ENCODE results near the gene LNP1.
A peak's percentile ranks its signal among the peaks of the same experiment; 100 is the strongest.

The LNP1 gene

DNA sequence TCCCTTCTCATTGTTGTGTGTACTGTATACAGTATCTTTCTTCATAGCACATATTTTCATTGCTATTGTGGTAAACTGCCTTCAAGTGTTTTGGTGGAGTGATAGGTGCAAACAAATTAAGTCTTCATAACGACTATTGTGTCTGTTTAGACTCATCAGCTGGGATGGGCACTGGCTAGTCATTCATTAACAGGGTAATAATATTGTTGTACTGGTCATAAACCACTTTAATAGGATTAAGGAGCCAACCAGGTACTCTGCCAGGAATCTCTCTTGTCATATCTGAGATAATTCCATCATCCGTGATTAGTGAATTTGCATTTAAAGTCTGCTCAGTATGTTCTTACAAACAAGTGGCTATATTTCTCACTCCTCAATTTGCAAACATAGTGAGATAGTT is 80.8 kb downstream of the LNP1 start:
- DNase-seq, result no peak

GRCh38 chr3:100483529-100483928 is 82.2 kb downstream of the LNP1 start:
- no peak for DNase-seq

DNA sequence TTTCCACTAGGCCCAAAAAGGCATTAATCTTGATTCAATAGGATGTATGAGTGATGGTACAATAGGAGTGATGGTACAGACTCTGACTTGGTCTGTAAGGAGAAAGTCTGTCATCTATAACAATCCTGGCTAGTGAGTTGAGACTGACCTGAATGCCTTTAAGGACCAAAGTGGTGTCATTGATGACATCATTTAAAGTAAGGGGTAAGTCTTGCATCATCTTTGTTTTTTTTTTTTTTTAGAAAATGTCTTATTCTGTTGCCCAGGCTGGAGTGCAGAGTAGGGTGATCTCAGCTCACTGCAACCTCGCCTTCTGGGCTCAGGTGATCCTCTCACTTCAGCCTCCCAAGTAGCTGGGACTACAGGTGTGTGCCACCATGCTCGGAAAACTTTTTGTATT is 85.5 kb downstream of the LNP1 start:
- no peak for DNase-seq

DNA sequence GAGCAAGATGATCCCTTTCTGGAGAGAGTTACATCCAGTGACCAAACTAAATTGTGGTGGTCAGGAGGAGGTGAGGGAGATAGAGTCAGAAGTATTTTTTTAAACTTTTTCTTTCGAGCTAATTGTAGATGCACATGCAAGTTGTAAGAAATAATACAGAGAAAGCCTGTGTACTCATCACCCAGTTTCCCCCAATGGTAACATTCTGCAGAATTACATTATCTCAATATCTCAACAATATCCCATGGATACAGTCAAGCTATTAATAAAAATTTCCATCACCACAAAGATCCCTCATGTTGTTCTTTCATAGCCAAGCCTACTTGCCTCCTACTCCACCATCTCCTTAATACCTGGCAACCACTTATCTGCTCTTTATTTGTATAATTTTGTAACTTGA is 87.8 kb downstream of the LNP1 start:
- no peak for DNase-seq

GRCh38 chr3:100492059-100493006 is 91.0 kb downstream of the LNP1 start, which contains the start of gene TMEM45A:
TMEM45A (plus strand) TSS chr3:100492619; CDS start chr3:100555212, 62,593 bp downstream.
- DNase-seq, result peak; percentile 25 to 99 (median 84)

DNA sequence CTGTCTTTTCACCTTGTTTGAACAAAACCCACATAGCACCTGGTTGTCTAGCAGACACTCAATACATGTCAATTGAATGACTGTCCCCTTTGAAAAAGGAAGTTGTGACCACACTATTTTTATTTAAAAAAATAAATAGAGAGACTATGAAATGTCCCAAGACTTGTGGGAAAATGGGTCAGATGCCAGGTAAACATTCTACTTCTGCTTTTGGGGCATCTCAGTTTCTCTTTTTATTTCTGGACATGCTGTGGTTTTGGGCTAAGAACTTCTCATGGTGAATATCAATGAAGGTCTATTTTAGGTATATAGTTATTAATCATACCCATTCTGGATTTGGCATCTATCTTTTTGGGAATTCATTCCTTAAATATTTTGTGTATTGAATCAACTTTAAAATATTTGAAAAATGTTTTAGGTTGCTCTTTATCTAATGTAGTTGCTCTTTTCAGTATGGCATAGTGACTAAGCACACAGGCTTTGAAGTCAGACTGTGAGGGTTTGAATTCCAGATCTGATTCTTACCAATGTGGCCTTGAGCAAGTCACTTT is 95.4 kb downstream of the LNP1 start:
- no peak for DNase-seq

DNA sequence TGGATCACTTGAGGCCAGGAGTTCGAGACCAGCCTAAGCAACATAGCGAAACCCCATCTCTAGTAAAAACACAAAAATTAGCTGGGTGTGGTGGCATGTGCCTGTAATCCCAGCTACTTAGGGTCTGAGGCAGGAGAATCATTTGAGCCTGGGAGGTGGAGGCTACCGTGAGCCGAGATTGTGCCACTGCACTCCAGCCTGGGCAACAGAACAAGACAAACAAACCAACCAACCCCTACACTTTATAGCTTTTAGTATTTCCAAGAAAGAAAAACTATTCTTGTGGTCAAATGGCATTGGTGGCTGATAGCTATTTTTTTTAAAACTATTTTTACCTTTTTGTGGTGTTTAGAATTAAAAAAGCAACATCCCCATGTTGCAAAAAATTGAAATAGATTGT is 98.3 kb downstream of the LNP1 start:
- DNase-seq, result no peak

DNA sequence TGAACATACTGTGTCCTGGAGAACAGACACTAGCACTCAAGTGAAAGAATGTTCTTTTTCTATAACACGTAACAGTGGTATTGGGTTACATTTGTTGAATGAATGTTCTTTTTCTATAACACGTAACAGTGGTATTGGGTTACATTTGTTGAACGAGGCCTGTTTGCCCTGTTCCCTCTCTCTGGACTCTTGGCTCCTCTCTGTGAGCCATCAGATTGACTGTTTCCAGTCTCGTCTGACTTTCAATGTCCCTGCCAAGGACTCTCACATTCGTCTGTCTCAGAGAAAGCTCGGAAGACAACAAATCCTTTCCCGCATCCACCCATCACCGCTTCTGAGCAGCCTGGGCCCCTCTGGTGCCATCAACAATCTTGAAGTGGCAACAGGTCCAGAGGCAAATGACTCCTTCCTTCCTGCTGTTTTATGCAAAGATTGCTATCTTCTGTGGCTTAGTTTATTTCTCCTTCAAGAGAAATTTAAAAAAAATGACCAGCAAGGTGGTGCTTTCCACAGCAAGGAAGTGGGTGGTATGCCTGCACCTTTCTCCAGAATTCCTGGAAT is 99.1 kb downstream of the LNP1 start:
- no peak for DNase-seq

DNA sequence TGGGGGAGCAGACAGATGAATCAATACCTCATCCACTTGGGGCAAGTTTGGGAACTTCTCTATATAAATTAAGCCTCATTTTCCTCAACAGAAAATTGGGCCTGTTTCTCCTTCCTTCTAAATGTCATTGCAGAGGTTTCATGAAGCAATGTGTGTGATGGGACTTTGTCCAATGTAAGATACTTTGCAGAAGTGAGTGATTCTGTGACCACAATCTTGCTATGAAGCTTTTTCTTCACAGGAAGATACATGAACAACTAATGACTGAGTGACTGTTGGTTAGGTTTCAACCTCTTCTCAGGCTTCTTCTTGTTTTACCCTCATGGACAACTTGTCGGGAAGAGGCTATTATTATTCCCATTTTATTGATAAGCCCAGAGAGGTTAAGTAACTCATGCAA is 102.1 kb downstream of the LNP1 start:
- DNase-seq, result no peak
